OCI-LY7 (cell line): ENCODE measurements around the gene IAPP. TPM values are rescaled to one million over a fixed set of nuclear protein-coding genes. Genes with fewer than 3 reads are reported as not detected.

ENCODE experiments used
- Bru-seq: library from RNA; stranded (reverse); fragments of 400-500 nt; gene quantifications from one replicate; lab custom pipeline; 2021; lab: Mats Ljungman, UMichigan
- BruChase-seq, 2 experiments: library from RNA; stranded (reverse); fragments of 400-500 nt; gene quantifications; one replicate each; lab custom pipeline; 2021; lab: Mats Ljungman, UMichigan
- BruUV-seq: library from RNA; stranded (reverse); fragments of 400-500 nt; replicated peaks from 2 replicates; lab custom pipeline; 2021; lab: Mats Ljungman, UMichigan
- CTCF ChIA-PET: fragments of 300-600 bp; sonication (Branson Sonifier 250); formaldehyde crosslinking; loops from one replicate; lab custom pipeline; 2022; ENCODE audit warnings: antibody characterized with exemption; ENCODE audit not compliant: unreplicated experiment; lab: Charles Lee
- POLR2A ChIA-PET: fragments of 300-600 bp; sonication (Branson Sonifier 250); formaldehyde crosslinking; loops from one replicate; lab custom pipeline; 2022; ENCODE audit warnings: antibody characterized with exemption; lab: Charles Lee
- DNase-seq: peaks from one replicate; pipeline ENCODE4 v3.0.0-alpha.2; 2015; ENCODE audit warnings: low spot score
- H2AFZ ChIP-seq: fragments of 200-600 bp; sonication (generic), shearing (Covaris generic); 2 replicates; pipeline ENCODE4 v1.6.1; 2014; ENCODE audit warnings: mild to moderate bottlenecking, antibody characterized with exemption, low read length, moderate library complexity
- H3K27ac ChIP-seq: fragments of 200-600 bp; sonication (generic); 2 replicates; pipeline ENCODE4 v1.5.1; 2014; ENCODE audit warnings: mixed run types, low read depth, mild to moderate bottlenecking, moderate library complexity, low read length, inconsistent platforms; ENCODE audit not compliant: poor library complexity, severe bottlenecking
- H3K36me3 ChIP-seq: fragments of 200-600 bp; sonication (generic); 2 replicates; pipeline ENCODE4 v1.6.1; 2014; ENCODE audit warnings: mild to moderate bottlenecking, antibody characterized with exemption, low read length, moderate library complexity, mixed read lengths; ENCODE audit not compliant: insufficient read depth
- H3K4me1 ChIP-seq: fragments of 200-600 bp; sonication (generic); 2 replicates; pipeline ENCODE4 v1.5.1; 2014; ENCODE audit warnings: mild to moderate bottlenecking, low read length; ENCODE audit not compliant: insufficient read depth, poor library complexity, severe bottlenecking
- H3K4me2 ChIP-seq: fragments of 200-600 bp; sonication (generic); 2 replicates; pipeline ENCODE4 v1.6.1; 2014; ENCODE audit warnings: mild to moderate bottlenecking, low read length
- H3K4me3 ChIP-seq: fragments of 200-600 bp; sonication (generic); 2 replicates; pipeline ENCODE4 v1.5.1; 2014; ENCODE audit warnings: mild to moderate bottlenecking, low read depth, low read length; ENCODE audit not compliant: poor library complexity, severe bottlenecking
- H3K79me2 ChIP-seq: fragments of 200-600 bp; sonication (generic); 2 replicates; pipeline ENCODE4 v1.6.1; 2016; ENCODE audit warnings: low read depth, mild to moderate bottlenecking, low read length, moderate library complexity, mixed read lengths; ENCODE audit not compliant: insufficient read depth
- H3K9me2 ChIP-seq: fragments of 200-600 bp; sonication (generic); 2 replicates; pipeline ENCODE4 v1.6.1; 2016; ENCODE audit warnings: mild to moderate bottlenecking, low read length, mixed read lengths; ENCODE audit not compliant: insufficient read depth
- H3K9me3 ChIP-seq: fragments of 200-600 bp; sonication (generic); 2 replicates; pipeline ENCODE4 v1.6.1; 2014; ENCODE audit warnings: mild to moderate bottlenecking, mixed run types, low read length, mixed read lengths
- H4K20me1 ChIP-seq: fragments of 200-600 bp; sonication (generic); 2 replicates; pipeline ENCODE4 v1.6.1; 2014; ENCODE audit warnings: mild to moderate bottlenecking, antibody characterized with exemption, low read length, moderate library complexity, mixed read lengths; ENCODE audit not compliant: insufficient read depth
- EZH2phosphoT487 ChIP-seq: fragments of 200-600 bp; sonication (generic); IDR thresholded peaks from 2 replicates; pipeline ENCODE4 v1.6.1; 2018; ENCODE audit warnings: low read depth, borderline replicate concordance, mild to moderate bottlenecking, mixed run types, antibody characterized with exemption, low read length, moderate library complexity, mixed read lengths
- intact Hi-C: fragments of 100-400 bp; cut with micrococcal nuclease; formaldehyde crosslinking; loops from one replicate; pipeline ENCODE4 v1.10.0; 2022; ENCODE audit not compliant: unreplicated experiment
- long read RNA-seq: library from polyadenylated mRNA; stranded (forward); transcript quantifications from one replicate; pipeline ENCODE4 v2.0.0, GENCODE V29; 2022
- total RNA-seq, 2 experiments: library from RNA; depleted of rRNA in 1 of 2; stranded (reverse); fragments of >200 nt in 1 of 2; shearing (Covaris generic) in 1 of 2; gene quantifications; 2 replicates each; pipeline ENCODE4 v1.2.3, GENCODE V29; 2014 to 2022
- TF ChIP-seq, protein P1 (sequence below): fragments of 200-600 bp; sonication (generic); conservative IDR thresholded peaks from 2 replicates; pipeline ENCODE4 v1.5.1; 2014; ENCODE audit warnings: mild to moderate bottlenecking, antibody characterized with exemption, low read length, moderate library complexity, mixed read lengths

IAPP gene
- total RNA-seq (2014; rRNA removed; shearing (Covaris generic)) (not detected in 2 replicates), total RNA-seq (2022) (not detected in 2 replicates), Bru-seq, nascent RNA (not detected), BruChase-seq, experiment 1, labeled RNA remaining after a 6-hour chase (not detected), BruChase-seq, experiment 2, labeled RNA remaining after a 2-hour chase (not detected)
- long read RNA-seq, result 0 reads

DNA sequence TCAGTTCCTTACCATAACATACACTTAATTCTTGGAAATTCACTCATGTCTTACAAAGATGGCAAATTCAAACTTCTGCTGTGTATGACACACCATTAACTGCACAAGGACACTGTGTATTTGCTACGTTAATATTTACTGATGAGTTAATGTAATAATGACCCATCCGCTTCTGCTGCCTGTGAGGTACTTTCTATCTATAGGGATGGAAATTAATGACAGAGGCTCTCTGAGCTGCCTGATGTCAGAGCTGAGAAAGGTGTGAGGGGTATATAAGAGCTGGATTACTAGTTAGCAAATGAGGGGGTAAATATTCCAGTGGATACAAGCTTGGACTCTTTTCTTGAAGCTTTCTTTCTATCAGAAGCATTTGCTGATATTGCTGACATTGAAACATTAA lies at the start of gene IAPP:
TSS of gene IAPP (plus strand) at position 301 of the 400 bp plus-strand sequence. CDS start 450 bp downstream, outside the sequence.
- no peak for DNase-seq
- no peak within 1 kb of the TSS for H3K27ac ChIP-seq
- H3K4me1 ChIP-seq, result no peaks in the 10 kb centered on the region
- CTCF ChIA-PET, result interaction anchor here (0.6 kb wide), 1 partner anchor 16 kb away, joined by 3 read pairs; no protein-coding TSS in a partner anchor
- H3K4me2 ChIP-seq, result no peak within 1 kb of the TSS
- H3K4me3 ChIP-seq, result no peak within 1 kb of the TSS
- no peaks in the 10 kb centered on the region for H3K36me3 ChIP-seq
- no peaks in the 10 kb centered on the region for H4K20me1 ChIP-seq
- POLR2A ChIA-PET, result no interaction called here
- H3K9me2 ChIP-seq, result no peaks in the 10 kb centered on the region
- TF ChIP-seq EZH2phosphoT487, result no peak
- TF ChIP-seq, protein P1, sequence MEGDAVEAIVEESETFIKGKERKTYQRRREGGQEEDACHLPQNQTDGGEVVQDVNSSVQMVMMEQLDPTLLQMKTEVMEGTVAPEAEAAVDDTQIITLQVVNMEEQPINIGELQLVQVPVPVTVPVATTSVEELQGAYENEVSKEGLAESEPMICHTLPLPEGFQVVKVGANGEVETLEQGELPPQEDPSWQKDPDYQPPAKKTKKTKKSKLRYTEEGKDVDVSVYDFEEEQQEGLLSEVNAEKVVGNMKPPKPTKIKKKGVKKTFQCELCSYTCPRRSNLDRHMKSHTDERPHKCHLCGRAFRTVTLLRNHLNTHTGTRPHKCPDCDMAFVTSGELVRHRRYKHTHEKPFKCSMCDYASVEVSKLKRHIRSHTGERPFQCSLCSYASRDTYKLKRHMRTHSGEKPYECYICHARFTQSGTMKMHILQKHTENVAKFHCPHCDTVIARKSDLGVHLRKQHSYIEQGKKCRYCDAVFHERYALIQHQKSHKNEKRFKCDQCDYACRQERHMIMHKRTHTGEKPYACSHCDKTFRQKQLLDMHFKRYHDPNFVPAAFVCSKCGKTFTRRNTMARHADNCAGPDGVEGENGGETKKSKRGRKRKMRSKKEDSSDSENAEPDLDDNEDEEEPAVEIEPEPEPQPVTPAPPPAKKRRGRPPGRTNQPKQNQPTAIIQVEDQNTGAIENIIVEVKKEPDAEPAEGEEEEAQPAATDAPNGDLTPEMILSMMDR, result no peak
- H2AFZ ChIP-seq, result no peak within 1 kb of the TSS
- no peaks in the 10 kb centered on the region for H3K9me3 ChIP-seq
- BruUV-seq, result no TSS peak
- H3K79me2 ChIP-seq, result no peaks in the 10 kb centered on the region
- intact Hi-C loops, result no loop called here

DNA sequence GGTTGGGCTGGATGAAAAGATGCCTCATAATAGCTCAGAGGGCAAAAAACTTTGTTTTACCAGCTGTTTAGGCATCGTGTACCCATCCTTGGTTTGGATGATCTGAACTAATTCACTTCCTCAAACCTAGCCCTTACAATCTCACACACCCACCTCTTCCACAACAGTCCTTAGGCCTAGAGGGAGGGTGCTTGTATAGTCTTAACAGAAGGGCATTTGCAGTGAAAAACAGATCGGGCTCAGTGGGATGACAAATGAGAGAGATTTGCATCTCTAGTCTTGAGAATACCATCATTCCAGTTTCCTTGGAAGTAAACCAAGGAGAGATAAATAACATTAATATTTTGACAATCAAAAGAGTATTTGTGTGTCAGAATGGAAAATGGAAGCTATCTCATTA lies 49.0 kb upstream of the IAPP start:
- no peak overlapping the region for H3K4me3 ChIP-seq
- TF ChIP-seq EZH2phosphoT487, result no peak
- TF ChIP-seq, protein P1, result no peak
- no TSS peak for BruUV-seq
- H3K9me2 ChIP-seq, result no peaks in the 10 kb centered on the region
- H3K79me2 ChIP-seq, result no peaks in the 10 kb centered on the region
- H4K20me1 ChIP-seq, result no peaks in the 10 kb centered on the region
- no peak overlapping the region for H3K4me2 ChIP-seq
- H2AFZ ChIP-seq, result no peak overlapping the region
- H3K9me3 ChIP-seq, result no peaks in the 10 kb centered on the region
- ChIA-PET POLR2A (interaction anchor here (1.0 kb wide), 1 partner anchor 19 kb away, joined by 3 read pairs; no protein-coding TSS in a partner anchor), CTCF (no interaction called here)
- no peak for DNase-seq
- H3K27ac ChIP-seq, result no peak overlapping the region
- intact Hi-C loops, result no loop called here
- no peaks in the 10 kb centered on the region for H3K4me1 ChIP-seq
- no peaks in the 10 kb centered on the region for H3K36me3 ChIP-seq

DNA sequence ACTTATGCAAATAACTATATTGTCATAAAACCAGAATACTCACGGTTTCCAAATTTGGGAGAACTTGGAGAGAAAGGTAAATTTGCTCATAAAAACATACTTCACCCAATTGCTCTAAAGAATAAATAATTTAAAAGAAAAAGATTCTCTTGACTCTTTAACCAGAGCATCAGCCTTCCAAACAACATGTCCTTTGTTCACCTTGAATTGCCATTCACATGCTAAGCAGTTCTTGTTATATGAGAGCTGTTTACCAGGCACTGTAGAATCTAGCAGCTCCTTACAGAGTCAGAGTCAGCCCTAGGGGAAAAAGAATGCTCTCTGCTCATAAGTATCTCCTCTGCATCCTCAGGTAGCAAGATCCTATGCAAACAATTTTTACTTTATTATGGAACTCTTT lies 48.2 kb upstream of the IAPP start:
- H4K20me1 ChIP-seq, result no peaks in the 10 kb centered on the region
- H3K4me1 ChIP-seq, result no peaks in the 10 kb centered on the region
- no TSS peak for BruUV-seq
- no peaks in the 10 kb centered on the region for H3K9me2 ChIP-seq
- no peak for DNase-seq
- H3K4me3 ChIP-seq, result no peak overlapping the region
- no peak overlapping the region for H3K4me2 ChIP-seq
- H3K27ac ChIP-seq, result no peak overlapping the region
- no peaks in the 10 kb centered on the region for H3K36me3 ChIP-seq
- no peaks in the 10 kb centered on the region for H3K9me3 ChIP-seq
- intact Hi-C loops, result no loop called here
- POLR2A ChIA-PET, result no interaction called here
- no peak for TF ChIP-seq EZH2phosphoT487
- TF ChIP-seq, protein P1, result no peak
- no peaks in the 10 kb centered on the region for H3K79me2 ChIP-seq
- no peak overlapping the region for H2AFZ ChIP-seq
- CTCF ChIA-PET, result no interaction called here
